K562 (cell line): Measurements from ENCODE around the gene KRTAP10-6. TPM values are rescaled to one million over a fixed set of nuclear protein-coding genes. Genes with fewer than 3 reads are reported as not detected.

Source experiments
- ATAC-seq: fragments of 200-7000 bp; cut with Tn5 transposase; 3 replicates; pipeline ENCODE4 v1.9.1; 2020; ENCODE audit warnings: moderate library complexity
- BruUV-seq: library from RNA; stranded (reverse); fragments of 400-500 nt; replicated peaks from 2 replicates; lab custom pipeline; 2021; lab: Mats Ljungman, UMichigan
- CTCF ChIA-PET: fragments of 300-600 bp; formaldehyde crosslinking; extraction: SDS; loops from one replicate; lab custom pipeline; 2021; ENCODE audit warnings: low intra/inter-chr PET ratio; lab: Yijun Ruan, JAX
- POLR2A ChIA-PET: fragments of 300-600, 350-650 bp; sonication (Branson Sonifier 250); formaldehyde crosslinking; extraction: SDS; loops from one replicate; lab custom pipeline; 2021; ENCODE audit warnings: antibody characterized with exemption, inconsistent platforms; lab: Yijun Ruan, JAX
- DNase-seq, 4 experiments: peaks; one replicate each; pipeline versions ENCODE4 v3.0.0 to v3.0.0-alpha.2; 2011 to 2018; ENCODE audit warnings: low spot score in 3 of 4, mixed read lengths in 3 of 4; ENCODE audit errors: extremely low read depth in 1 of 4
- FAIRE-seq: peaks from 2 replicates; lab custom pipeline; 2011; peaks lifted over from hg19 to GRCh38; lab: Jason Lieb, UNC
- H2AFZ ChIP-seq: 2 replicates; pipeline ENCODE4 v1.6.0; 2011; ENCODE audit warnings: low read depth, low read length, control low read depth, inconsistent platforms
- H3K27ac ChIP-seq: fragments of 200-600 bp; 3 replicates; pipeline ENCODE4 v1.8.0; 2011; ENCODE audit warnings: low read depth, mild to moderate bottlenecking, control low read depth, inconsistent platforms, low read length, moderate library complexity, mixed read lengths; ENCODE audit errors: extremely low read depth
- H3K27me3 ChIP-seq, 2 experiments: fragments of 300-600 bp in 1 of 2; 2 replicates in 1 of 2; 3 replicates in 1 of 2; pipeline versions ENCODE4 v1.6.0 to v1.8.0; 2011; ENCODE audit warnings: inconsistent platforms in 2 of 2, low read length in 2 of 2, mild to moderate bottlenecking in 1 of 2, mixed read lengths in 1 of 2, moderate library complexity in 1 of 2; ENCODE audit not compliant: control insufficient read depth in 2 of 2, insufficient read depth in 2 of 2
- H3K36me3 ChIP-seq: fragments of 300-600 bp; 3 replicates; pipeline ENCODE4 v1.8.0; 2011; ENCODE audit warnings: mild to moderate bottlenecking, low read length, inconsistent platforms; ENCODE audit not compliant: control insufficient read depth, insufficient read depth
- H3K4me1 ChIP-seq, 2 experiments: fragments of 200-600 bp in 1 of 2; replicated peaks in 1 of 2; 2 replicates in 1 of 2; 3 replicates in 1 of 2; pipeline versions ENCODE4 v1.5.1 to v1.8.0; 2011; ENCODE audit warnings: inconsistent platforms in 2 of 2, low read length in 2 of 2, mild to moderate bottlenecking in 1 of 2, mixed read lengths in 1 of 2, moderate library complexity in 1 of 2; ENCODE audit not compliant: control insufficient read depth in 2 of 2, insufficient read depth in 2 of 2
- H3K4me2 ChIP-seq: 2 replicates; pipeline ENCODE4 v1.6.1; 2011; ENCODE audit warnings: low read length, control low read depth, inconsistent platforms, mixed read lengths; ENCODE audit not compliant: insufficient read depth
- H3K4me3 ChIP-seq: fragments of 200-600 bp; sonication (generic), shearing (Covaris generic); 2 replicates; pipeline ENCODE4 v1.5.1; 2016; ENCODE audit warnings: control low read depth, inconsistent platforms
- H3K79me2 ChIP-seq: fragments of 200-600 bp; 3 replicates; pipeline ENCODE4 v1.8.0; 2011; ENCODE audit warnings: low read length, inconsistent platforms; ENCODE audit not compliant: control insufficient read depth, insufficient read depth
- H3K9ac ChIP-seq, 2 experiments: 2 replicates each; pipeline versions ENCODE4 v1.6.0 to v1.6.1; 2011; ENCODE audit warnings: low read depth in 2 of 2, low read length in 2 of 2, control low read depth in 1 of 2, inconsistent platforms in 1 of 2, mild to moderate bottlenecking in 1 of 2, mixed read lengths in 1 of 2; ENCODE audit not compliant: insufficient read depth in 1 of 2
- H3K9me1 ChIP-seq: one replicate; pipeline ENCODE4 v1.6.0; 2011; ENCODE audit warnings: inconsistent platforms, mild to moderate bottlenecking, low read length, moderate library complexity; ENCODE audit not compliant: control insufficient read depth, insufficient read depth
- H3K9me3 ChIP-seq: replicated peaks from 2 replicates; pipeline ENCODE4 v1.5.1; 2011; ENCODE audit warnings: low read depth, low read length, inconsistent platforms; ENCODE audit not compliant: control insufficient read depth, insufficient read depth
- H4K20me1 ChIP-seq: replicated peaks from 2 replicates; pipeline ENCODE4 v1.6.1; 2011; ENCODE audit warnings: low read length, inconsistent platforms, mixed read lengths; ENCODE audit not compliant: control insufficient read depth, insufficient read depth
- CBX8 ChIP-seq: fragments of 200-600 bp; sonication (generic); IDR thresholded peaks from 2 replicates; pipeline ENCODE4 v1.6.1; 2012; ENCODE audit warnings: borderline replicate concordance, mixed run types, low read depth, mild to moderate bottlenecking, moderate library complexity, mixed read lengths, low read length, control low read depth, inconsistent platforms; ENCODE audit not compliant: poor library complexity, severe bottlenecking; ENCODE audit errors: extremely low read depth
- CREB5 ChIP-seq: fragments of 250-450 bp; sonication (Bioruptor Pico); IDR thresholded peaks from 2 replicates; pipeline ENCODE4 v1.5.0; 2020; ENCODE audit warnings: mild to moderate bottlenecking
- DNMT1 ChIP-seq: fragments of 450-650 bp; IDR thresholded peaks from 2 replicates; pipeline ENCODE4 v1.6.1; 2016; ENCODE audit warnings: antibody characterized with exemption, mild to moderate bottlenecking
- HEY1 ChIP-seq: fragments of 250-450 bp; sonication (Bioruptor Pico); IDR thresholded peaks from 2 replicates; pipeline ENCODE4 v1.5.0; 2020; ENCODE audit warnings: mild to moderate bottlenecking, moderate library complexity, borderline replicate concordance
- MCM7 ChIP-seq, 2 experiments: fragments of 450-650 bp; IDR thresholded peaks; 2 replicates each; pipeline ENCODE4 v1.6.1; 2016 to 2018
- NCOA1 ChIP-seq: fragments of 450-650 bp; IDR thresholded peaks from 2 replicates; pipeline ENCODE4 v1.6.1; 2016; ENCODE audit warnings: low read depth
- NR2C1 ChIP-seq, 2 experiments: fragments of 450-650 bp; IDR thresholded peaks; 2 replicates each; pipeline ENCODE4 v1.6.1; 2017; ENCODE audit warnings: mild to moderate bottlenecking in 2 of 2, antibody characterized with exemption in 1 of 2, inconsistent platforms in 1 of 2, missing compliant biosample characterization in 1 of 2, missing genetic modification characterization in 1 of 2
- PHB ChIP-seq: fragments of 250-450 bp; sonication (Bioruptor Pico); IDR thresholded peaks from 2 replicates; pipeline ENCODE4 v1.5.0; 2021
- POU5F1 ChIP-seq: fragments of 150-350 bp; IDR thresholded peaks from 2 replicates; pipeline ENCODE4 v1.6.1; 2014; ENCODE audit warnings: borderline replicate concordance, low read length, low read depth, mild to moderate bottlenecking; ENCODE audit not compliant: partially characterized antibody
- RERE ChIP-seq: sonication (generic); formaldehyde crosslinking; IDR thresholded peaks from 2 replicates; pipeline ENCODE4 v1.8.0; 2023; ENCODE audit warnings: missing genetic modification reagents, mild to moderate bottlenecking, borderline replicate concordance
- SIN3A ChIP-seq, 2 experiments: fragments of 150-350 bp in 1 of 2; IDR thresholded peaks; 2 replicates each; pipeline ENCODE4 v1.6.1; 2011 to 2016; ENCODE audit warnings: borderline replicate concordance in 2 of 2, low read depth in 2 of 2, low read length in 2 of 2, mild to moderate bottlenecking in 2 of 2, moderate library complexity in 2 of 2; ENCODE audit not compliant: control insufficient read depth in 1 of 2
- ZNF274 ChIP-seq: IDR thresholded peaks from 2 replicates; pipeline ENCODE4 v1.6.1; 2011; ENCODE audit warnings: low read depth, mild to moderate bottlenecking, low read length, moderate library complexity, borderline replicate concordance
- ZNF57 ChIP-seq: fragments of 450-650 bp; formaldehyde crosslinking; IDR thresholded peaks from 2 replicates; pipeline ENCODE4 v1.4.0; 2020; ENCODE audit warnings: mild to moderate bottlenecking, moderate library complexity
- ZNF764 ChIP-seq: fragments of 250-450 bp; sonication (Bioruptor Pico); IDR thresholded peaks from 2 replicates; pipeline ENCODE4 v1.4.0; 2020; ENCODE audit warnings: low read depth, mild to moderate bottlenecking, moderate library complexity
- WGBS: fragments of 100-300 bp; shearing (Covaris generic); methylation state at CpG from one replicate; pipeline ENCODE4 v1.1.6; 2016; ENCODE audit warnings: low coverage, mixed read lengths; ENCODE audit not compliant: insufficient coverage; ENCODE audit errors: missing lambda C conversion rate; 5-methylcytosine and 5-hydroxymethylcytosine counted together
- in situ Hi-C: fragments of 300-500 bp; cut with MboI; formaldehyde crosslinking; loops from 4 replicates; pipeline ENCODE4 v1.15.0; 2018; ENCODE audit warnings: inconsistent platforms, mixed read lengths
- intact Hi-C: fragments of 100-400 bp; cut with micrococcal nuclease; formaldehyde crosslinking; loops from 2 replicates; pipeline ENCODE4 v1.14.2; 2022
- polyA plus RNA-seq, 8 experiments: library from polyadenylated mRNA; depleted of rRNA in 4 of 8; stranded (reverse) in 5 of 8; unstranded in 3 of 8; fragments of >200 nt; fragmentation: Nextera tagmentation in 2 of 8; fragmentation: Illumina TruSeq in 1 of 8; extraction: Ambion mirVana in 2 of 8; extraction: Trizol in 1 of 8; gene quantifications; 2 replicates each; pipeline versions ENCODE4 v1.2.1 to v1.2.3, GENCODE V29; 2011 to 2014; ENCODE audit warnings: inconsistent platforms in 1 of 8, missing spikeins in 1 of 8
- total RNA-seq, 7 experiments: library from RNA; depleted of rRNA in 6 of 7; stranded (reverse); fragments of >200 nt in 6 of 7; fragmentation: Illumina TruSeq in 2 of 7; extraction: Trizol in 2 of 7; gene quantifications; 2 replicates each; pipeline versions ENCODE4 v1.2.1 to v1.2.3, GENCODE V29; 2011 to 2021; ENCODE audit warnings: low replicate concordance in 1 of 7

Gene KRTAP10-6
- total and polyA plus RNA-seq, 9 of the 15 experiments (the other 6 are each of a cell fraction or from before 2014, with no cell fraction given), result not detected

- H2AFZ ChIP-seq, result no peak overlapping the region
- H4K20me1 ChIP-seq, result no peaks in the 10 kb centered on the region
- in situ Hi-C loops, result no loop called here
- FAIRE-seq, result no peak
- CTCF ChIA-PET, result no interaction called here
- ATAC-seq, result no peak
- H3K27me3 ChIP-seq, result peaks cover 20 to 59% of the 10 kb centered on the region in 2 experiments; a peak in 4 of 5 replicates
- WGBS, result 1% methylated on average over 21 of the region's 21 CpGs
- no peaks in the 10 kb centered on the region; the same call in none of the 2 replicates for H3K9me3 ChIP-seq
- POLR2A ChIA-PET, result interaction anchor here (0.5 to 0.6 kb wide), 2 partner anchors 241 to 427 kb away, joined by 3 read pairs; no protein-coding TSS in a partner anchor
- no peak for DNase-seq
- no peaks in the 10 kb centered on the region for H3K79me2 ChIP-seq
- no peak overlapping the region for H3K27ac ChIP-seq
- BruUV-seq, result no TSS peak
- no peaks in the 10 kb centered on the region for H3K9me1 ChIP-seq
- no peaks in the 10 kb centered on the region for H3K36me3 ChIP-seq
- intact Hi-C loops, result no loop called here
- no peak overlapping the region for H3K4me2 ChIP-seq
- peaks cover 0 to 11% of the 10 kb centered on the region in 2 experiments; a peak in 1 of 5 replicates for H3K4me1 ChIP-seq
- H3K4me3 ChIP-seq, result no peak overlapping the region
- H3K9ac ChIP-seq, result no peak overlapping the region
- no peak for TF ChIP-seq ZNF764 (CRISPR knock-in tag)
- TF ChIP-seq SIN3A (IDR thresholded peaks at IDR 0.05; ENCODE audit: borderline replicate concordance in 2 of 2, control insufficient read depth in 1 of 2, low read depth in 2 of 2, low read length in 2 of 2), result no peak
- TF ChIP-seq ZNF57 (CRISPR knock-in tag), result no peak
- no peak for TF ChIP-seq POU5F1
- TF ChIP-seq ZNF274, result no peak
- TF ChIP-seq RERE, result no peak
- no peak for TF ChIP-seq CREB5 (CRISPR knock-in tag)
- no peak for TF ChIP-seq DNMT1
- TF ChIP-seq HEY1, result no peak
- TF ChIP-seq MCM7 (IDR thresholded peaks at IDR 0.05), result no peak
- no peak for TF ChIP-seq CBX8
- TF ChIP-seq NR2C1 (IDR thresholded peaks at IDR 0.05), result no peak
- no peak for TF ChIP-seq NR2C1 (tag; IDR thresholded peaks at IDR 0.05)
- TF ChIP-seq NCOA1, result no peak
- TF ChIP-seq PHB (CRISPR knock-in tag), result no peak
These were observed 17.6 kb downstream of the KRTAP10-6 start for GRCh38 chr21:44574457-44575306.
